ENCODE measurements around the gene LRRC7. TPM values are rescaled to one million over a fixed set of nuclear protein-coding genes. Genes with fewer than 3 reads are reported as not detected.

LRRC7 gene
- total and polyA plus RNA-seq, 2 experiments from 2014 or later: 1.2 TPM; not detected in 1

GRCh38 chr1:69613414-69613813 lies 45.7 kb downstream of the LRRC7 start:
- Histone ChIP-seq H4K20me1 (replicated peaks; ENCODE audit: insufficient read depth) (no peaks in the 10 kb centered on the region), H3K9me2 (ENCODE audit: insufficient read depth) (no peaks in the 10 kb centered on the region), H3F3A (replicated peaks; ENCODE audit: low read depth) (no peaks in the 10 kb centered on the region), H3K79me2 (replicated peaks; ENCODE audit: insufficient read depth) (no peaks in the 10 kb centered on the region), H3K4me1 (ENCODE audit: insufficient read depth) (no peaks in the 10 kb centered on the region), H3K36me3 (ENCODE audit: insufficient read depth) (no peaks in the 10 kb centered on the region), H3K27ac (ENCODE audit: low read depth) (no peak overlapping the region), H2AFZ (no peak overlapping the region; the same call in 1 of the 2 replicates), H3K4me2 (no peak overlapping the region), H3K27me3 (ENCODE audit: insufficient read depth) (no peaks in the 10 kb centered on the region), H3K4me3 (no peak overlapping the region)
- Mint-ChIP-seq H3K27ac (no peak overlapping the region), H3K36me3 (ENCODE audit: low read depth) (no peaks in the 10 kb centered on the region), H3K9me3 (no peaks in the 10 kb centered on the region), H3K27me3 (ENCODE audit: insufficient read depth, low read depth, poor library complexity) (no peaks in the 10 kb centered on the region), H3K4me3 (no peak overlapping the region), H3K4me1 (no peaks in the 10 kb centered on the region)
- TF ChIP-seq ZNF462 (CRISPR knock-in tag; IDR thresholded peaks at IDR 0.05) (no peak), CREB1 (CRISPR knock-in tag; IDR thresholded peaks at IDR 0.05; ENCODE audit: low read depth) (no peak)
- ATAC-seq: no peak
- DNase-seq (ENCODE audit: low spot score): no peak

- H3K27ac Mint-ChIP-seq: no peak overlapping the region
- no peaks in the 10 kb centered on the region for H3K4me1 ChIP-seq (ENCODE audit: insufficient read depth)
- no peak overlapping the region for H3K4me2 ChIP-seq
- no peaks in the 10 kb centered on the region for H3K9me2 ChIP-seq (ENCODE audit: insufficient read depth)
- no peaks in the 10 kb centered on the region; the same call in 2 of the 3 replicates for H3K9me3 Mint-ChIP-seq
- H4K20me1 ChIP-seq (replicated peaks; ENCODE audit: insufficient read depth): no peaks in the 10 kb centered on the region
- no peak for ATAC-seq
- no peaks in the 10 kb centered on the region for H3K36me3 ChIP-seq (ENCODE audit: insufficient read depth)
- H3F3A ChIP-seq (replicated peaks; ENCODE audit: low read depth): no peaks in the 10 kb centered on the region
- H3K4me3 ChIP-seq: no peak overlapping the region
- no peak overlapping the region for H3K4me3 Mint-ChIP-seq
- no peak overlapping the region for H2AFZ ChIP-seq
- no peaks in the 10 kb centered on the region for H3K79me2 ChIP-seq (replicated peaks; ENCODE audit: insufficient read depth)
- no peaks in the 10 kb centered on the region; the same call in 2 of the 3 replicates for H3K4me1 Mint-ChIP-seq
- H3K27me3 ChIP-seq (ENCODE audit: insufficient read depth): no peaks in the 10 kb centered on the region
- peaks cover 1% of the 10 kb centered on the region for H3K27me3 Mint-ChIP-seq (ENCODE audit: insufficient read depth, low read depth, poor library complexity)
- no peak overlapping the region for H3K27ac ChIP-seq (ENCODE audit: low read depth)
- no peaks in the 10 kb centered on the region; the same call in 2 of the 3 replicates for H3K36me3 Mint-ChIP-seq (ENCODE audit: low read depth)
- no peak for DNase-seq (ENCODE audit: low spot score)
- TF ChIP-seq NANOG (IDR thresholded peaks at IDR 0.05; ENCODE audit: borderline replicate concordance): no peak
- no peak for TF ChIP-seq EZH2 (IDR thresholded peaks at IDR 0.05; ENCODE audit: low read depth, unreplicated experiment)
- no peak for TF ChIP-seq ETS1 (IDR thresholded peaks at IDR 0.05)
- no peak for TF ChIP-seq CREB1 (CRISPR knock-in tag; IDR thresholded peaks at IDR 0.05; ENCODE audit: low read depth)
- no peak for TF ChIP-seq POLR2AphosphoS5 (IDR thresholded peaks at IDR 0.05; ENCODE audit: low read depth)
Observed at GRCh38 chr1:69638673-69639072, 71.0 kb downstream of the LRRC7 start.
